ENCODE measurements around the gene CADPS2. TPM values are rescaled to one million over a fixed set of nuclear protein-coding genes. Genes with fewer than 3 reads are reported as not detected.

The CADPS2 gene
- total and polyA plus RNA-seq, 4 donors = 5.6 to 41.1 (median 11.0) TPM

- H3K27me3 ChIP-seq (ENCODE audit: control insufficient read depth in 4 of 4, insufficient read depth in 4 of 4, low read length in 3 of 4) = no peaks in the 10 kb centered on the region
- no peak for TF ChIP-seq TAF1 (conservative IDR thresholded peaks at IDR 0.05)
- no peak for TF ChIP-seq RXRA (IDR thresholded peaks at IDR 0.05)
- TF ChIP-seq, protein P1, sequence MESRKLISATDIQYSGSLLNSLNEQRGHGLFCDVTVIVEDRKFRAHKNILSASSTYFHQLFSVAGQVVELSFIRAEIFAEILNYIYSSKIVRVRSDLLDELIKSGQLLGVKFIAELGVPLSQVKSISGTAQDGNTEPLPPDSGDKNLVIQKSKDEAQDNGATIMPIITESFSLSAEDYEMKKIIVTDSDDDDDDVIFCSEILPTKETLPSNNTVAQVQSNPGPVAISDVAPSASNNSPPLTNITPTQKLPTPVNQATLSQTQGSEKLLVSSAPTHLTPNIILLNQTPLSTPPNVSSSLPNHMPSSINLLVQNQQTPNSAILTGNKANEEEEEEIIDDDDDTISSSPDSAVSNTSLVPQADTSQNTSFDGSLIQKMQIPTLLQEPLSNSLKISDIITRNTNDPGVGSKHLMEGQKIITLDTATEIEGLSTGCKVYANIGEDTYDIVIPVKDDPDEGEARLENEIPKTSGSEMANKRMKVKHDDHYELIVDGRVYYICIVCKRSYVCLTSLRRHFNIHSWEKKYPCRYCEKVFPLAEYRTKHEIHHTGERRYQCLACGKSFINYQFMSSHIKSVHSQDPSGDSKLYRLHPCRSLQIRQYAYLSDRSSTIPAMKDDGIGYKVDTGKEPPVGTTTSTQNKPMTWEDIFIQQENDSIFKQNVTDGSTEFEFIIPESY (IDR thresholded peaks at IDR 0.05) = no peak
- TF ChIP-seq JUND (IDR thresholded peaks at IDR 0.05) = no peak
- TF ChIP-seq RAD21 (IDR thresholded peaks at IDR 0.05) = no peak
- TF ChIP-seq NR2F2 (IDR thresholded peaks at IDR 0.05) = no peak
- no peak for TF ChIP-seq GABPA (IDR thresholded peaks at IDR 0.05 in 1 of 2, conservative IDR thresholded peaks at IDR 0.05 in 1 of 2)
- no peak for TF ChIP-seq HNF4A (conservative IDR thresholded peaks at IDR 0.05)
- TF ChIP-seq FOXA2 (IDR thresholded peaks at IDR 0.05) = no peak
- H3K27ac ChIP-seq (ENCODE audit: low read depth in 1 of 2, low read length in 2 of 2) = no peak overlapping the region
- no peaks in the 10 kb centered on the region for H3K4me1 ChIP-seq (ENCODE audit: control insufficient read depth in 4 of 4, insufficient read depth in 4 of 4, low read length in 3 of 4)
- 93% methylated on average over 2 of the region's 2 CpGs for WGBS
- H3K4me3 ChIP-seq (ENCODE audit: low read depth in 1 of 3, low read length in 3 of 3) = no peak overlapping the region
- no peak for DNase-seq (ENCODE audit: low spot score)
- H3K9ac ChIP-seq (ENCODE audit: low read depth in 1 of 2, low read length in 2 of 2) = no peak overlapping the region
- H3K9me3 ChIP-seq (ENCODE audit: control insufficient read depth in 4 of 4, low read length in 3 of 4) = no peaks in the 10 kb centered on the region
- no peaks in the 10 kb centered on the region for H3K36me3 ChIP-seq (ENCODE audit: control insufficient read depth in 4 of 4, insufficient read depth in 3 of 4, low read depth in 1 of 4, low read length in 3 of 4)
Measured at GRCh38 chr7:122762071-122762470, 124.2 kb downstream of the CADPS2 start.

GRCh38 chr7:122758501-122758900 lies 127.8 kb downstream of the CADPS2 start:
- Histone ChIP-seq H3K4me3 (ENCODE audit: low read depth in 1 of 3, low read length in 3 of 3) (no peak overlapping the region), H3K36me3 (ENCODE audit: control insufficient read depth in 4 of 4, insufficient read depth in 3 of 4, low read depth in 1 of 4, low read length in 3 of 4) (no peaks in the 10 kb centered on the region), H3K9me3 (ENCODE audit: control insufficient read depth in 4 of 4, low read length in 3 of 4) (no peaks in the 10 kb centered on the region), H3K27me3 (ENCODE audit: control insufficient read depth in 4 of 4, insufficient read depth in 4 of 4, low read length in 3 of 4) (no peaks in the 10 kb centered on the region), H3K9ac (ENCODE audit: low read depth in 1 of 2, low read length in 2 of 2) (no peak overlapping the region), H3K4me1 (ENCODE audit: control insufficient read depth in 4 of 4, insufficient read depth in 4 of 4, low read length in 3 of 4) (no peaks in the 10 kb centered on the region), H3K27ac (ENCODE audit: low read depth in 1 of 2, low read length in 2 of 2) (no peak overlapping the region)
- TF ChIP-seq EGR1 (IDR thresholded peaks at IDR 0.05; ENCODE audit: low read depth in 2 of 2) = no peak
- TF ChIP-seq RAD21 (IDR thresholded peaks at IDR 0.05) = no peak
- no peak for TF ChIP-seq ATF3 (IDR thresholded peaks at IDR 0.05)
- no peak for TF ChIP-seq FOXA1 (IDR thresholded peaks at IDR 0.05)
- TF ChIP-seq, protein P2, sequence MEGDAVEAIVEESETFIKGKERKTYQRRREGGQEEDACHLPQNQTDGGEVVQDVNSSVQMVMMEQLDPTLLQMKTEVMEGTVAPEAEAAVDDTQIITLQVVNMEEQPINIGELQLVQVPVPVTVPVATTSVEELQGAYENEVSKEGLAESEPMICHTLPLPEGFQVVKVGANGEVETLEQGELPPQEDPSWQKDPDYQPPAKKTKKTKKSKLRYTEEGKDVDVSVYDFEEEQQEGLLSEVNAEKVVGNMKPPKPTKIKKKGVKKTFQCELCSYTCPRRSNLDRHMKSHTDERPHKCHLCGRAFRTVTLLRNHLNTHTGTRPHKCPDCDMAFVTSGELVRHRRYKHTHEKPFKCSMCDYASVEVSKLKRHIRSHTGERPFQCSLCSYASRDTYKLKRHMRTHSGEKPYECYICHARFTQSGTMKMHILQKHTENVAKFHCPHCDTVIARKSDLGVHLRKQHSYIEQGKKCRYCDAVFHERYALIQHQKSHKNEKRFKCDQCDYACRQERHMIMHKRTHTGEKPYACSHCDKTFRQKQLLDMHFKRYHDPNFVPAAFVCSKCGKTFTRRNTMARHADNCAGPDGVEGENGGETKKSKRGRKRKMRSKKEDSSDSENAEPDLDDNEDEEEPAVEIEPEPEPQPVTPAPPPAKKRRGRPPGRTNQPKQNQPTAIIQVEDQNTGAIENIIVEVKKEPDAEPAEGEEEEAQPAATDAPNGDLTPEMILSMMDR (IDR thresholded peaks at IDR 0.05; ENCODE audit: low read depth, low read length, missing input control) = no peak
- no peak for TF ChIP-seq HNF4G (IDR thresholded peaks at IDR 0.05)
- no peak for TF ChIP-seq HNF4A (conservative IDR thresholded peaks at IDR 0.05)
- TF ChIP-seq, protein P3, sequence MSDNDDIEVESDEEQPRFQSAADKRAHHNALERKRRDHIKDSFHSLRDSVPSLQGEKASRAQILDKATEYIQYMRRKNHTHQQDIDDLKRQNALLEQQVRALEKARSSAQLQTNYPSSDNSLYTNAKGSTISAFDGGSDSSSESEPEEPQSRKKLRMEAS (IDR thresholded peaks at IDR 0.05) = no peak
- TF ChIP-seq YY1 (IDR thresholded peaks at IDR 0.05) = no peak
- TF ChIP-seq, protein P4, sequence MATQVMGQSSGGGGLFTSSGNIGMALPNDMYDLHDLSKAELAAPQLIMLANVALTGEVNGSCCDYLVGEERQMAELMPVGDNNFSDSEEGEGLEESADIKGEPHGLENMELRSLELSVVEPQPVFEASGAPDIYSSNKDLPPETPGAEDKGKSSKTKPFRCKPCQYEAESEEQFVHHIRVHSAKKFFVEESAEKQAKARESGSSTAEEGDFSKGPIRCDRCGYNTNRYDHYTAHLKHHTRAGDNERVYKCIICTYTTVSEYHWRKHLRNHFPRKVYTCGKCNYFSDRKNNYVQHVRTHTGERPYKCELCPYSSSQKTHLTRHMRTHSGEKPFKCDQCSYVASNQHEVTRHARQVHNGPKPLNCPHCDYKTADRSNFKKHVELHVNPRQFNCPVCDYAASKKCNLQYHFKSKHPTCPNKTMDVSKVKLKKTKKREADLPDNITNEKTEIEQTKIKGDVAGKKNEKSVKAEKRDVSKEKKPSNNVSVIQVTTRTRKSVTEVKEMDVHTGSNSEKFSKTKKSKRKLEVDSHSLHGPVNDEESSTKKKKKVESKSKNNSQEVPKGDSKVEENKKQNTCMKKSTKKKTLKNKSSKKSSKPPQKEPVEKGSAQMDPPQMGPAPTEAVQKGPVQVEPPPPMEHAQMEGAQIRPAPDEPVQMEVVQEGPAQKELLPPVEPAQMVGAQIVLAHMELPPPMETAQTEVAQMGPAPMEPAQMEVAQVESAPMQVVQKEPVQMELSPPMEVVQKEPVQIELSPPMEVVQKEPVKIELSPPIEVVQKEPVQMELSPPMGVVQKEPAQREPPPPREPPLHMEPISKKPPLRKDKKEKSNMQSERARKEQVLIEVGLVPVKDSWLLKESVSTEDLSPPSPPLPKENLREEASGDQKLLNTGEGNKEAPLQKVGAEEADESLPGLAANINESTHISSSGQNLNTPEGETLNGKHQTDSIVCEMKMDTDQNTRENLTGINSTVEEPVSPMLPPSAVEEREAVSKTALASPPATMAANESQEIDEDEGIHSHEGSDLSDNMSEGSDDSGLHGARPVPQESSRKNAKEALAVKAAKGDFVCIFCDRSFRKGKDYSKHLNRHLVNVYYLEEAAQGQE (IDR thresholded peaks at IDR 0.05) = no peak
- no peak for TF ChIP-seq SP1 (IDR thresholded peaks at IDR 0.05)
- WGBS = 65% methylated on average over 1 of the region's 1 CpG
- no peak for DNase-seq (ENCODE audit: low spot score)

Measured in liver (tissue), 9 donors.